Thyroid gland (tissue), 4 donors: Measurements from ENCODE around the gene LRBA. TPM values are rescaled to one million over a fixed set of nuclear protein-coding genes. Genes with fewer than 3 reads are reported as not detected.

Source experiments
- DNase-seq, 2 donors: peaks; one replicate each; pipeline ENCODE4 v3.0.0-alpha.2; 2019
- H3K27ac ChIP-seq, 3 donors: fragments of 200-600 bp; sonication (generic); 1 replicate in 2 of 3; 2 replicates in 1 of 3; pipeline ENCODE4 v1.5.1; 2016 to 2019; ENCODE audit warnings: mild to moderate bottlenecking in 1 of 3, moderate library complexity in 1 of 3
- H3K27me3 ChIP-seq: fragments of 200-600 bp; sonication (generic); one replicate; pipeline ENCODE4 v1.5.1; 2019
- H3K36me3 ChIP-seq, 2 donors: fragments of 200-600 bp; sonication (generic); one replicate each; pipeline ENCODE4 v1.5.1; 2016 to 2019
- H3K4me1 ChIP-seq, 2 donors: fragments of 200-600 bp; sonication (generic); one replicate each; pipeline ENCODE4 v1.5.1; 2017 to 2019
- H3K4me3 ChIP-seq, 3 donors: fragments of 200-600 bp; sonication (generic); replicated peaks in 1 of 3; 1 replicate in 2 of 3; 2 replicates in 1 of 3; pipeline ENCODE4 v1.5.1; 2016; ENCODE audit warnings: mild to moderate bottlenecking in 1 of 3
- H3K9me3 ChIP-seq: fragments of 200-600 bp; sonication (generic); one replicate; pipeline ENCODE4 v1.5.1; 2017
- POLR2A ChIP-seq, 2 donors: fragments of 450-650 bp; IDR thresholded peaks; one replicate each; pipeline ENCODE4 v1.6.1; 2017; ENCODE audit warnings: antibody characterized with exemption in 2 of 2, mild to moderate bottlenecking in 2 of 2, moderate library complexity in 1 of 2
- WGBS, 2 donors: methylation state at CpG; one replicate each; pipeline ENCODE4 v1.1.5; 2017; 5-methylcytosine and 5-hydroxymethylcytosine counted together
- intact Hi-C: fragments of 100-400 bp; cut with DNase I; formaldehyde crosslinking; loops from one replicate; pipeline ENCODE4 v1.15.1; 2023
- total RNA-seq, 4 donors: library from RNA; depleted of rRNA; stranded (reverse); fragments of >200 nt; gene quantifications; one replicate each; pipeline ENCODE4 v1.2.3, GENCODE V29; 2016
- TF ChIP-seq, protein P1 (sequence below), 6 experiments: fragments of 200-600 bp in 3 of 6; fragments of 450-650 bp in 3 of 6; sonication (generic) in 3 of 6; IDR thresholded peaks; one replicate each; pipeline ENCODE4 v1.5.1; 2016 to 2019; ENCODE audit warnings: antibody characterized with exemption in 6 of 6, mild to moderate bottlenecking in 2 of 6, inconsistent platforms in 1 of 6, moderate library complexity in 1 of 6

LRBA gene
- total RNA-seq, 4 donors from 2014 or later: 98.9 to 127 (median 113) TPM

GRCh38 chr4:150974252-150974640 lies 40.8 kb downstream of the LRBA start:
- TF ChIP-seq, protein P1, sequence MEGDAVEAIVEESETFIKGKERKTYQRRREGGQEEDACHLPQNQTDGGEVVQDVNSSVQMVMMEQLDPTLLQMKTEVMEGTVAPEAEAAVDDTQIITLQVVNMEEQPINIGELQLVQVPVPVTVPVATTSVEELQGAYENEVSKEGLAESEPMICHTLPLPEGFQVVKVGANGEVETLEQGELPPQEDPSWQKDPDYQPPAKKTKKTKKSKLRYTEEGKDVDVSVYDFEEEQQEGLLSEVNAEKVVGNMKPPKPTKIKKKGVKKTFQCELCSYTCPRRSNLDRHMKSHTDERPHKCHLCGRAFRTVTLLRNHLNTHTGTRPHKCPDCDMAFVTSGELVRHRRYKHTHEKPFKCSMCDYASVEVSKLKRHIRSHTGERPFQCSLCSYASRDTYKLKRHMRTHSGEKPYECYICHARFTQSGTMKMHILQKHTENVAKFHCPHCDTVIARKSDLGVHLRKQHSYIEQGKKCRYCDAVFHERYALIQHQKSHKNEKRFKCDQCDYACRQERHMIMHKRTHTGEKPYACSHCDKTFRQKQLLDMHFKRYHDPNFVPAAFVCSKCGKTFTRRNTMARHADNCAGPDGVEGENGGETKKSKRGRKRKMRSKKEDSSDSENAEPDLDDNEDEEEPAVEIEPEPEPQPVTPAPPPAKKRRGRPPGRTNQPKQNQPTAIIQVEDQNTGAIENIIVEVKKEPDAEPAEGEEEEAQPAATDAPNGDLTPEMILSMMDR (IDR thresholded peaks at IDR 0.05): no peak
- no peak for TF ChIP-seq POLR2A (IDR thresholded peaks at IDR 0.05)
- intact Hi-C loops: no loop called here
- Histone ChIP-seq H3K27me3 (no peaks in the 10 kb centered on the region), H3K36me3 (no peaks in the 10 kb centered on the region), H3K4me1 (peaks cover 14 to 27% of the 10 kb centered on the region in 2 donors), H3K27ac (no peak overlapping the region), H3K9me3 (no peaks in the 10 kb centered on the region), H3K4me3 (no peak overlapping the region)
- WGBS, 2 donors: 94 to 95% methylated on average over 1 of the region's 1 CpG
- no peak for DNase-seq

DNA sequence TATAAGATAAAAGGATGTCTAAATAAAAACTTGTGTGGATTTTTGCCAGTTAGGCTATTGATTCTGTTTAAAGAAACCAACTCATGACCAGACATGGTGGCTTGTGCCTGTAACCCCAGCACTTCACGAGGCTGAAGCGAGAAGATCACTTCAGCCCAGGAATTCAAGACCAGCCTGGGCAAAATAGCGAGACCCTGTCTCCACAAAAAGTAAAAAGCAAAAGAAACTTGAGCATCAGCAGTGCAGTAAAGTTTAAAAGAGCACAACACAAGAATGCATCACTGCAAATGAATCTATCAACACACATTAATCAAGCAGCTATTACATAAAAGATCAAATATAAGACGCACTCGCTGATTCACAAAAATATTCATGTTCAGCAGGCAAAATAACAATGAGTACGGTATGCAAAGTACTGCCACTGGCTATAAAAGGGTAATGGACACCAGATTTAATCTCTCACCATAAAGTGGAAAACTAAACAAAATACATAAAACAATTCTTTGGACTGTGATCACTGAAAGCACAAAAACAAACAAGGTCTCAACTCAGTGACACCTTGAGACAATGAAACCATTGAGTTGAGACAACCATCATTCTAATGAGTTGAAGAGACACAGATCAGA lies 41.3 kb downstream of the LRBA start:
- no peaks in the 10 kb centered on the region for H3K9me3 ChIP-seq
- H3K4me3 ChIP-seq: no peak overlapping the region
- H3K27ac ChIP-seq: no peak overlapping the region
- H3K36me3 ChIP-seq: no peaks in the 10 kb centered on the region
- WGBS, 2 donors: 93 to 94% methylated on average over 6 of the region's 6 CpGs
- no peak for TF ChIP-seq POLR2A (IDR thresholded peaks at IDR 0.05)
- TF ChIP-seq, protein P1 (IDR thresholded peaks at IDR 0.05): no peak
- intact Hi-C loops: no loop called here
- H3K27me3 ChIP-seq: no peaks in the 10 kb centered on the region
- H3K4me1 ChIP-seq: peaks cover 14 to 27% of the 10 kb centered on the region in 2 donors
- DNase-seq: no peak

DNA sequence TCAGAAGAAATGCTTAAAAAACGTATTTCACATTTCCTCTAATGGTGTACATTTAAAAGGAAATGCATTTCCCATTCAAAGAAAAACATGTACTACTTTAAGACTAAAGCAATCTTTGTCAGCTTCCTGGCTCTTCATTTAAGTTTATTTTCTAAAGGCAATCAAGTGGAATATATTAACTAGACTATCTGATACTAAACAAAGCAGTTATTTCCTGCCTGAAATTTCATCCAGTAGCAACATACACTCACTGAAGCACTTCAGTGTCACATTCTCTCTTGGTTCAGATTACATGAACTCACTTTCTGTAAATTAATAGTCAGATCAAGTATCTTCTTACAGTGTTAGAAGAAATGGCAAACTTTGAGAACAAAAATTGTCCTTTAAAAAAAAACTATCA lies 42.5 kb downstream of the LRBA start:
- Histone ChIP-seq H3K4me1 (peaks cover 14 to 27% of the 10 kb centered on the region in 2 donors), H3K4me3 (no peak overlapping the region), H3K27me3 (no peaks in the 10 kb centered on the region), H3K9me3 (no peaks in the 10 kb centered on the region), H3K36me3 (no peaks in the 10 kb centered on the region), H3K27ac (no peak overlapping the region)
- intact Hi-C loops: no loop called here
- TF ChIP-seq POLR2A (IDR thresholded peaks at IDR 0.05): no peak
- TF ChIP-seq, protein P1 (IDR thresholded peaks at IDR 0.05): no peak
- 33 to 45% methylated on average over 1 of the region's 1 CpG for WGBS, 2 donors
- no peak for DNase-seq

DNA sequence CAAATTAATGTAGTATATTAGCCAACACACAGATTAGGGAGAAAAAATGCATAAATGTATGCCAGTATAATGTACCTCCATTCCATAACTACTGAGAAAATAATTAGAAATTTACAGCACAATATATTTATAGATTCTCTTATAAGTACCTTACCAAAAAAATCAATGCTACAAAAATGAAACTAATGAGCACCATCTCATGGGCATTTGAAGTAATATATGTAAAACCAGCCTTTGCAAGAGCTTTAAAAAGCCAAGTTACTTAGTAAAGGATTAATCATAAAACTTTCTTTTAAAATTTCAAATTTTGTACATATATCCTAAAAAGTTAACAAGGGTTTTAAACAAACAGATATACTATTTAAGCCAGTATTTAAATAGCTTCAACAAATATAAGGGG lies 43.2 kb downstream of the LRBA start:
- intact Hi-C loops: no loop called here
- DNase-seq: no peak
- H3K4me1 ChIP-seq: peaks cover 14 to 27% of the 10 kb centered on the region in 2 donors
- TF ChIP-seq, protein P1 (IDR thresholded peaks at IDR 0.05): no peak
- no peak for TF ChIP-seq POLR2A (IDR thresholded peaks at IDR 0.05)
- no peak overlapping the region for H3K4me3 ChIP-seq
- H3K27ac ChIP-seq: no peak overlapping the region
- no peaks in the 10 kb centered on the region for H3K36me3 ChIP-seq
- no peaks in the 10 kb centered on the region for H3K27me3 ChIP-seq
- H3K9me3 ChIP-seq: no peaks in the 10 kb centered on the region

GRCh38 chr4:150970685-150971151 lies 44.4 kb downstream of the LRBA start:
- TF ChIP-seq, protein P1 (IDR thresholded peaks at IDR 0.05): no peak
- no peak for TF ChIP-seq POLR2A (IDR thresholded peaks at IDR 0.05)
- Histone ChIP-seq H3K4me1 (peaks cover 14 to 27% of the 10 kb centered on the region in 2 donors), H3K27me3 (no peaks in the 10 kb centered on the region), H3K4me3 (no peak overlapping the region), H3K27ac (no peak overlapping the region), H3K9me3 (no peaks in the 10 kb centered on the region), H3K36me3 (no peaks in the 10 kb centered on the region)
- 96% methylated on average over 2 of the region's 2 CpGs for WGBS, 2 donors
- no peak for DNase-seq
- intact Hi-C loops: no loop called here
